B cell (primary cell): Measurements from ENCODE around the gene GSTM3.

Source experiments
- CTCF ChIP-seq: fragments of 200-600 bp; IDR thresholded peaks from one replicate; pipeline ENCODE4 v1.8.0; 2022; ENCODE audit warnings: antibody characterized with exemption, mild to moderate bottlenecking
- EZH2 ChIP-seq: IDR thresholded peaks from 2 replicates; pipeline ENCODE4 v1.6.1; 2012; ENCODE audit warnings: borderline replicate concordance, low read depth, mild to moderate bottlenecking, moderate library complexity, low read length; ENCODE audit not compliant: insufficient read depth, poor library complexity, severe bottlenecking

- no peak for TF ChIP-seq CTCF
- TF ChIP-seq EZH2 = no peak
These were observed 18.9 kb downstream of the GSTM3 start for GRCh38 chr1:109721971-109722370.
